Measurements from ENCODE around the gene VLDLR. TPM values are rescaled to one million over a fixed set of nuclear protein-coding genes. Genes with fewer than 3 reads are reported as not detected.

The VLDLR gene
- total RNA-seq, 4 donors from 2014 or later, result 15.5 to 17.0 (median 16.8) TPM

GRCh38 chr9:2601785-2602378 is 19.7 kb upstream of the VLDLR start:
- peaks cover 4 to 10% (median 8%) of the 10 kb centered on the region in 4 donors for H3K4me1 ChIP-seq
- 75% methylated on average over 3 of the region's 3 CpGs for WGBS
- no peak overlapping the region for H3K4me3 ChIP-seq
- H3K27me3 ChIP-seq, result no peaks in the 10 kb centered on the region
- DNase-seq (ENCODE audit: extremely low spot score), result no peak
- no peaks in the 10 kb centered on the region for H3K9me3 ChIP-seq
- TF ChIP-seq EP300 (IDR thresholded peaks at IDR 0.05), result no peak
- TF ChIP-seq POLR2AphosphoS5 (IDR thresholded peaks at IDR 0.05), result no peak
- TF ChIP-seq, protein P1, sequence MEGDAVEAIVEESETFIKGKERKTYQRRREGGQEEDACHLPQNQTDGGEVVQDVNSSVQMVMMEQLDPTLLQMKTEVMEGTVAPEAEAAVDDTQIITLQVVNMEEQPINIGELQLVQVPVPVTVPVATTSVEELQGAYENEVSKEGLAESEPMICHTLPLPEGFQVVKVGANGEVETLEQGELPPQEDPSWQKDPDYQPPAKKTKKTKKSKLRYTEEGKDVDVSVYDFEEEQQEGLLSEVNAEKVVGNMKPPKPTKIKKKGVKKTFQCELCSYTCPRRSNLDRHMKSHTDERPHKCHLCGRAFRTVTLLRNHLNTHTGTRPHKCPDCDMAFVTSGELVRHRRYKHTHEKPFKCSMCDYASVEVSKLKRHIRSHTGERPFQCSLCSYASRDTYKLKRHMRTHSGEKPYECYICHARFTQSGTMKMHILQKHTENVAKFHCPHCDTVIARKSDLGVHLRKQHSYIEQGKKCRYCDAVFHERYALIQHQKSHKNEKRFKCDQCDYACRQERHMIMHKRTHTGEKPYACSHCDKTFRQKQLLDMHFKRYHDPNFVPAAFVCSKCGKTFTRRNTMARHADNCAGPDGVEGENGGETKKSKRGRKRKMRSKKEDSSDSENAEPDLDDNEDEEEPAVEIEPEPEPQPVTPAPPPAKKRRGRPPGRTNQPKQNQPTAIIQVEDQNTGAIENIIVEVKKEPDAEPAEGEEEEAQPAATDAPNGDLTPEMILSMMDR (IDR thresholded peaks at IDR 0.05), result no peak
- no peak for TF ChIP-seq POLR2A (IDR thresholded peaks at IDR 0.05; ENCODE audit: low read depth)
- intact Hi-C loops (cut with DNase I), result no loop called here
- no peak overlapping the region for H3K27ac ChIP-seq (replicated peaks in 1 of 4)
- no peaks in the 10 kb centered on the region for H3K36me3 ChIP-seq

DNA sequence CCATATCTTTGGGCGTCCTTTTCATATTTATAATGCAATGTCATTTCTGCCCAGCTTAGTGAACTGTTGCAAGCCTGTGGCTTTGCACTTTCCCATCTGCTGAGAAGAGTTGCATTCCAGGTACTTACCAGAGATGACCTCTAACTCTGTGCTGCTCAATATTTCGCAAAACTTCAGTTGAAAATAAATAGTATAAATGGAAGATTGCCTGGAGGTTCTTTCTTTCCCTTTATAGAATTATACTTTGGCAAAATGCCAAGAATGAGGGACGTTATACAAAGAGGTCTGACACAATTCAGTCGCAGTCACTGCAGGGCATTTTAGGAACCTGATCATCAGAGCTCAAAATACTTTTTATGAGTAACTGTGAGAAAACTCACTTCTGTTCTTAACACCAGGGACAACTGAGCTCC is 18.9 kb upstream of the VLDLR start:
- H3K27me3 ChIP-seq, result no peaks in the 10 kb centered on the region
- no peak overlapping the region for H3K4me3 ChIP-seq
- no peaks in the 10 kb centered on the region for H3K36me3 ChIP-seq
- WGBS, result 28% methylated on average over 4 of the region's 4 CpGs
- intact Hi-C loops (cut with DNase I), result no loop called here
- peaks cover 4 to 10% (median 8%) of the 10 kb centered on the region in 4 donors for H3K4me1 ChIP-seq
- DNase-seq (ENCODE audit: extremely low spot score), result no peak
- TF ChIP-seq, protein P1 (IDR thresholded peaks at IDR 0.05), result no peak
- TF ChIP-seq POLR2AphosphoS5 (IDR thresholded peaks at IDR 0.05) (peak in 1 of 2 donors; percentile 12), EP300 (IDR thresholded peaks at IDR 0.05) (no peak), POLR2A (IDR thresholded peaks at IDR 0.05; ENCODE audit: low read depth) (no peak)
- H3K9me3 ChIP-seq, result no peaks in the 10 kb centered on the region
- H3K27ac ChIP-seq (replicated peaks in 1 of 4), result no peak overlapping the region

GRCh38 chr9:2603621-2604020 is 18.0 kb upstream of the VLDLR start:
- no peak for DNase-seq (ENCODE audit: extremely low spot score)
- H3K9me3 ChIP-seq, result no peaks in the 10 kb centered on the region
- no peak overlapping the region for H3K4me3 ChIP-seq
- H3K36me3 ChIP-seq, result no peaks in the 10 kb centered on the region
- intact Hi-C loops (cut with DNase I), result no loop called here
- peaks cover 4 to 10% (median 8%) of the 10 kb centered on the region in 4 donors for H3K4me1 ChIP-seq
- TF ChIP-seq POLR2A (IDR thresholded peaks at IDR 0.05; ENCODE audit: low read depth), result no peak
- H3K27ac ChIP-seq (replicated peaks in 1 of 4), result no peak overlapping the region
- H3K27me3 ChIP-seq, result no peaks in the 10 kb centered on the region
- 84% methylated on average over 2 of the region's 2 CpGs for WGBS

DNA sequence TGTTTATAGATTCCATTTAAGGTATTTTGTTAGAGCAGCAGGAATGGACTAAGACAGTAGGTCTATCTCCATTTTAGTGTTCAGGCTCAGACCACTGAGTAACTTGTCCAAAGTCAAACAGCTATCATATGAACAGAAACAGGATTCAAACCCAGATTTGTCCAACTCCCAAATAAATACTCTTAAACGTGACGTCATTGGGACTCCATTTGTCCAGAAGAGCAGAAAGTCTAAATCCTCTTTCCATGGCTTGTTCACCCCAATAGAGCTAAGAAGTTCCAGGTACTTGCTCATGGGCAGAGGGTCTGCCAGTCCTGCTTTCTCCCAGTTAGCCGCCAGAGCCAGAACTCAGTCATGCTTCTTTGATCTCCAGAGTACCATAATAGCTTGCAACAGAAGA is 16.3 kb upstream of the VLDLR start:
- no peaks in the 10 kb centered on the region for H3K9me3 ChIP-seq
- intact Hi-C loops (cut with DNase I), result loop anchor here (5.0 kb wide), 1 partner anchor 33 kb away; no protein-coding TSS in a partner anchor
- H3K4me1 ChIP-seq, result peaks cover 6 to 10% (median 8%) of the 10 kb centered on the region in 4 donors
- 92% methylated on average over 3 of the region's 3 CpGs for WGBS
- H3K36me3 ChIP-seq, result no peaks in the 10 kb centered on the region
- no peak overlapping the region for H3K27ac ChIP-seq (replicated peaks in 1 of 4)
- no peak overlapping the region for H3K4me3 ChIP-seq
- DNase-seq (ENCODE audit: extremely low spot score), result no peak
- no peaks in the 10 kb centered on the region for H3K27me3 ChIP-seq
- TF ChIP-seq EP300 (IDR thresholded peaks at IDR 0.05), result no peak
- TF ChIP-seq, protein P1 (IDR thresholded peaks at IDR 0.05), result no peak
- no peak for TF ChIP-seq POLR2A (IDR thresholded peaks at IDR 0.05; ENCODE audit: low read depth)
- TF ChIP-seq POLR2AphosphoS5 (IDR thresholded peaks at IDR 0.05), result no peak

GRCh38 chr9:2608276-2608675 is 13.3 kb upstream of the VLDLR start:
- Histone ChIP-seq H3K27me3 (no peaks in the 10 kb centered on the region), H3K4me3 (no peak overlapping the region), H3K4me1 (peaks cover 4 to 9% (median 8%) of the 10 kb centered on the region in 4 donors), H3K9me3 (no peaks in the 10 kb centered on the region), H3K27ac (replicated peaks in 1 of 4) (no peak overlapping the region), H3K36me3 (no peaks in the 10 kb centered on the region)
- no peak for DNase-seq (ENCODE audit: extremely low spot score)
- TF ChIP-seq POLR2A (IDR thresholded peaks at IDR 0.05; ENCODE audit: low read depth) (no peak), EP300 (IDR thresholded peaks at IDR 0.05) (no peak), POLR2AphosphoS5 (IDR thresholded peaks at IDR 0.05) (no peak)
- TF ChIP-seq, protein P1 (IDR thresholded peaks at IDR 0.05), result no peak
- intact Hi-C loops (cut with DNase I), result loop anchor here (5.0 kb wide), 1 partner anchor 36 kb away; no protein-coding TSS in a partner anchor
- 91% methylated on average over 2 of the region's 2 CpGs for WGBS
